Endothelial cell of umbilical vein (primary cell): ENCODE results near the gene GARIN5A. TPM values are rescaled to one million over a fixed set of nuclear protein-coding genes. Genes with fewer than 3 reads are reported as not detected.

Experiments
- BruUV-seq: library from RNA; stranded (reverse); fragments of 400-500 nt; replicated peaks from 2 replicates; lab custom pipeline; 2021; lab: Mats Ljungman, UMichigan
- CTCF ChIA-PET: fragments of 300-600, 350-600 bp; sonication (Branson Sonifier 250); formaldehyde crosslinking; loops from one replicate; lab custom pipeline; 2021; ENCODE audit warnings: antibody characterized with exemption, inconsistent platforms; lab: Charles Lee
- POLR2A ChIA-PET: fragments of 300-600, 350-600 bp; sonication (Branson Sonifier 250); formaldehyde crosslinking; loops from one replicate; lab custom pipeline; 2021; ENCODE audit warnings: antibody characterized with exemption, inconsistent platforms; lab: Charles Lee
- DNase-seq: peaks from one replicate; pipeline ENCODE4 v3.0.0-alpha.2; 2011; ENCODE audit warnings: low read depth, low spot score
- FAIRE-seq: peaks from 2 replicates; lab custom pipeline; 2011; peaks lifted over from hg19 to GRCh38; lab: Jason Lieb, UNC
- H2AFZ ChIP-seq: 2 replicates; pipeline ENCODE4 v1.6.0; 2012; ENCODE audit warnings: low read depth, low read length, control low read depth, inconsistent platforms
- H3K27ac ChIP-seq: 2 replicates; pipeline ENCODE4 v1.5.1; 2011; ENCODE audit warnings: low read depth, mild to moderate bottlenecking, control low read depth, low read length, moderate library complexity; ENCODE audit not compliant: insufficient read depth
- H3K27me3 ChIP-seq, 2 experiments: 2 replicates each; pipeline versions ENCODE4 v1.6.0 to v1.6.1; 2011; ENCODE audit warnings: low read length in 2 of 2, mixed read lengths in 1 of 2; ENCODE audit not compliant: control insufficient read depth in 2 of 2, insufficient read depth in 2 of 2
- H3K36me3 ChIP-seq, 2 experiments: 2 replicates in 1 of 2; 3 replicates in 1 of 2; pipeline ENCODE4 v1.5.1; 2011; ENCODE audit warnings: low read length in 2 of 2, mild to moderate bottlenecking in 1 of 2, moderate library complexity in 1 of 2; ENCODE audit not compliant: control insufficient read depth in 2 of 2, insufficient read depth in 2 of 2; ENCODE audit errors: extremely low read depth in 1 of 2
- H3K4me1 ChIP-seq: 3 replicates; pipeline ENCODE4 v1.5.1; 2011; ENCODE audit warnings: mild to moderate bottlenecking, low read length; ENCODE audit not compliant: control insufficient read depth, insufficient read depth; ENCODE audit errors: extremely low read depth
- H3K4me2 ChIP-seq: 2 replicates; pipeline ENCODE4 v1.6.1; 2011; ENCODE audit warnings: low read length, control low read depth, mixed read lengths; ENCODE audit not compliant: insufficient read depth
- H3K4me3 ChIP-seq, 3 experiments: fragments of 200-600 bp in 1 of 3; sonication (generic), shearing (Covaris generic) in 1 of 3; replicated peaks in 1 of 3; 2 replicates each; pipeline ENCODE4 v1.5.1; 2011 to 2016; ENCODE audit warnings: control low read depth in 3 of 3, low read length in 3 of 3, mild to moderate bottlenecking in 2 of 3, inconsistent platforms in 1 of 3, low read depth in 1 of 3, moderate library complexity in 1 of 3; ENCODE audit not compliant: insufficient read depth in 1 of 3
- H3K79me2 ChIP-seq: 2 replicates; pipeline ENCODE4 v1.6.0; 2012; ENCODE audit warnings: low read length, inconsistent platforms; ENCODE audit not compliant: control insufficient read depth, insufficient read depth
- H3K9ac ChIP-seq: replicated peaks from 2 replicates; pipeline ENCODE3; 2011; ENCODE audit warnings: low read length, control low read depth; ENCODE audit not compliant: insufficient read depth; ENCODE audit errors: extremely low read depth
- H3K9me1 ChIP-seq: replicated peaks from 3 replicates; pipeline ENCODE4 v1.6.0; 2011; ENCODE audit warnings: mild to moderate bottlenecking, low read length; ENCODE audit not compliant: control insufficient read depth, insufficient read depth; ENCODE audit errors: extremely low read depth
- H3K9me3 ChIP-seq: replicated peaks from 2 replicates; pipeline ENCODE4 v1.5.1; 2012; ENCODE audit warnings: low read length, inconsistent platforms; ENCODE audit not compliant: control insufficient read depth, insufficient read depth
- H4K20me1 ChIP-seq: replicated peaks from 2 replicates; pipeline ENCODE3; 2011; ENCODE audit warnings: mild to moderate bottlenecking, low read length; ENCODE audit not compliant: control insufficient read depth, insufficient read depth; ENCODE audit errors: extremely low read depth
- EZH2 ChIP-seq: IDR thresholded peaks from 2 replicates; pipeline ENCODE4 v1.6.1; 2012; ENCODE audit warnings: borderline replicate concordance, low read depth, mild to moderate bottlenecking, moderate library complexity, low read length, inconsistent platforms; ENCODE audit not compliant: severe bottlenecking
- FOS ChIP-seq: IDR thresholded peaks from 2 replicates; pipeline ENCODE4 v1.6.1; 2011; ENCODE audit warnings: mild to moderate bottlenecking, low read length, moderate library complexity, borderline replicate concordance; ENCODE audit not compliant: insufficient read depth
- GATA2 ChIP-seq: IDR thresholded peaks from 2 replicates; pipeline ENCODE4 v1.7.0; 2011; ENCODE audit warnings: low read depth, mild to moderate bottlenecking, moderate library complexity, mixed read lengths, low read length; ENCODE audit not compliant: insufficient read length, insufficient read depth
- JUN ChIP-seq: IDR thresholded peaks from 2 replicates; pipeline ENCODE4 v1.6.1; 2011; ENCODE audit warnings: borderline replicate concordance, low read depth; ENCODE audit not compliant: insufficient read length, insufficient read depth
- MYC ChIP-seq: IDR thresholded peaks from one replicate; pipeline ENCODE4 v1.6.1; 2011; ENCODE audit warnings: mild to moderate bottlenecking, low read depth, low read length
- POLR2A ChIP-seq: IDR thresholded peaks from 2 replicates; pipeline ENCODE4 v1.6.1; 2012; ENCODE audit warnings: low read depth, mild to moderate bottlenecking, control low read depth, low read length
- POLR2AphosphoS5 ChIP-seq: IDR thresholded peaks from 2 replicates; pipeline ENCODE4 v1.6.1; 2012; ENCODE audit warnings: low read depth, mild to moderate bottlenecking, control low read depth, low read length, moderate library complexity; ENCODE audit not compliant: insufficient read depth
- dilution Hi-C: fragments of 300-500 bp; cut with MboI; formaldehyde crosslinking; loops from one replicate; pipeline ENCODE4 v1.15.0; 2019; ENCODE audit warnings: low sequenced_read_pairs; ENCODE audit not compliant: extremely low pct_ligation_motif_present
- intact Hi-C: fragments of 100-400 bp; cut with micrococcal nuclease; formaldehyde crosslinking; loops from one replicate; pipeline ENCODE4 v1.10.0; 2022
- polyA plus RNA-seq, 4 experiments: library from polyadenylated mRNA; depleted of rRNA in 3 of 4; stranded (reverse) in 3 of 4; unstranded in 1 of 4; fragments of >200 nt; gene quantifications; 2 replicates each; pipeline versions ENCODE4 v1.2.1 to v1.2.3, GENCODE V29; 2011 to 2012; ENCODE audit warnings: missing spikeins in 1 of 4
- total RNA-seq: library from RNA; stranded (reverse); gene quantifications from 2 replicates; pipeline ENCODE4 v1.2.3, GENCODE V29; 2021
- TF ChIP-seq, protein P1 (sequence below): IDR thresholded peaks from 2 replicates; pipeline ENCODE4 v1.6.1; 2011; ENCODE audit not compliant: insufficient read depth, insufficient read length
- TF ChIP-seq, protein P2 (sequence below), 2 donors: IDR thresholded peaks; 1 replicate in 1 of 2; 2 replicates in 1 of 2; pipeline ENCODE4 v1.5.1; 2011; ENCODE audit warnings: low read length in 2 of 2, mild to moderate bottlenecking in 2 of 2, moderate library complexity in 2 of 2, control low read depth in 1 of 2, inconsistent platforms in 1 of 2, low read depth in 1 of 2; ENCODE audit not compliant: insufficient read depth in 1 of 2; ENCODE audit errors: extremely low read depth in 1 of 2

The GARIN5A gene
- total and polyA plus RNA-seq, 2 donors (not counting 3 experiments of a cell fraction or from before 2014, with no cell fraction given) = 0.44 to 0.76 TPM

GRCh38 chr19:50447750-50448149, 28.9 kb downstream of the GARIN5A start:
- Histone ChIP-seq H2AFZ (no peak overlapping the region), H3K4me2 (no peak overlapping the region), H4K20me1 (no peaks in the 10 kb centered on the region), H3K4me3 (no peak overlapping the region), H3K36me3 (no peaks in the 10 kb centered on the region), H3K79me2 (no peaks in the 10 kb centered on the region), H3K27ac (no peak overlapping the region), H3K4me1 (no peaks in the 10 kb centered on the region), H3K9me1 (no peaks in the 10 kb centered on the region), H3K9me3 (no peaks in the 10 kb centered on the region), H3K27me3 (no peaks in the 10 kb centered on the region), H3K9ac (no peak overlapping the region)
- FAIRE-seq (no peak), DNase-seq (no peak)
- no TSS peak for BruUV-seq
- CTCF ChIA-PET = interaction anchor here (1.5 kb wide), 1 partner anchor 13 kb away, joined by 4 read pairs; no protein-coding TSS in a partner anchor
- TF ChIP-seq EZH2 = no peak
- TF ChIP-seq JUN = no peak
- TF ChIP-seq POLR2AphosphoS5 = no peak
- TF ChIP-seq GATA2 = no peak
- TF ChIP-seq MYC = no peak
- TF ChIP-seq POLR2A = no peak
- TF ChIP-seq FOS = no peak
- TF ChIP-seq, protein P1, sequence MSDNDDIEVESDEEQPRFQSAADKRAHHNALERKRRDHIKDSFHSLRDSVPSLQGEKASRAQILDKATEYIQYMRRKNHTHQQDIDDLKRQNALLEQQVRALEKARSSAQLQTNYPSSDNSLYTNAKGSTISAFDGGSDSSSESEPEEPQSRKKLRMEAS = no peak
- TF ChIP-seq, protein P2, sequence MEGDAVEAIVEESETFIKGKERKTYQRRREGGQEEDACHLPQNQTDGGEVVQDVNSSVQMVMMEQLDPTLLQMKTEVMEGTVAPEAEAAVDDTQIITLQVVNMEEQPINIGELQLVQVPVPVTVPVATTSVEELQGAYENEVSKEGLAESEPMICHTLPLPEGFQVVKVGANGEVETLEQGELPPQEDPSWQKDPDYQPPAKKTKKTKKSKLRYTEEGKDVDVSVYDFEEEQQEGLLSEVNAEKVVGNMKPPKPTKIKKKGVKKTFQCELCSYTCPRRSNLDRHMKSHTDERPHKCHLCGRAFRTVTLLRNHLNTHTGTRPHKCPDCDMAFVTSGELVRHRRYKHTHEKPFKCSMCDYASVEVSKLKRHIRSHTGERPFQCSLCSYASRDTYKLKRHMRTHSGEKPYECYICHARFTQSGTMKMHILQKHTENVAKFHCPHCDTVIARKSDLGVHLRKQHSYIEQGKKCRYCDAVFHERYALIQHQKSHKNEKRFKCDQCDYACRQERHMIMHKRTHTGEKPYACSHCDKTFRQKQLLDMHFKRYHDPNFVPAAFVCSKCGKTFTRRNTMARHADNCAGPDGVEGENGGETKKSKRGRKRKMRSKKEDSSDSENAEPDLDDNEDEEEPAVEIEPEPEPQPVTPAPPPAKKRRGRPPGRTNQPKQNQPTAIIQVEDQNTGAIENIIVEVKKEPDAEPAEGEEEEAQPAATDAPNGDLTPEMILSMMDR (IDR thresholded peaks at IDR 0.05; ENCODE audit: extremely low read depth in 1 of 2, insufficient read depth in 1 of 2, low read depth in 1 of 2, low read length in 2 of 2) = no peak
- intact Hi-C loops (no loop called here), dilution Hi-C loops (no loop called here)
- POLR2A ChIA-PET = no interaction called here
